ENCODE results near the gene OTC.

OTC gene

GRCh38 chrX:38352362-38352761 lies at the start of gene OTC:
Gene OTC (plus strand): TSS chrX:38352604. CDS start chrX:38352697, 93 bp downstream.
- no peak for DNase-seq (ENCODE audit: low read depth, low spot score)
- no peak within 1 kb of the TSS for H3K27ac ChIP-seq

GRCh38 chrX:38304010-38304409 lies 48.4 kb upstream of the OTC start:
- no peak for DNase-seq (ENCODE audit: low read depth, low spot score)
- H3K27ac ChIP-seq: no peak overlapping the region

GRCh38 chrX:38305971-38306370 lies 46.4 kb upstream of the OTC start:
- no peak for DNase-seq (ENCODE audit: low read depth, low spot score)
- no peak overlapping the region for H3K27ac ChIP-seq

- no peak for DNase-seq (ENCODE audit: low read depth, low spot score)
- H3K27ac ChIP-seq: peak overlapping the region; percentile 75
Observed at GRCh38 chrX:38311743-38312142, 40.7 kb upstream of the OTC start.

GRCh38 chrX:38312436-38312835 lies 40.0 kb upstream of the OTC start:
- no peak for DNase-seq (ENCODE audit: low read depth, low spot score)
- peak overlapping the region; percentile 75 for H3K27ac ChIP-seq

- peak overlapping the region; percentile 75 for H3K27ac ChIP-seq
- no peak for DNase-seq (ENCODE audit: low read depth, low spot score)
Observed at GRCh38 chrX:38313190-38313589, 39.2 kb upstream of the OTC start.

- DNase-seq (ENCODE audit: low read depth, low spot score): no peak
- H3K27ac ChIP-seq: no peak overlapping the region
Observed at GRCh38 chrX:38315186-38315585, 37.2 kb upstream of the OTC start.

- H3K27ac ChIP-seq: no peak overlapping the region
- no peak for DNase-seq (ENCODE audit: low read depth, low spot score)
Observed at GRCh38 chrX:38318196-38318595, 34.2 kb upstream of the OTC start.

- DNase-seq (ENCODE audit: low read depth, low spot score): no peak
- H3K27ac ChIP-seq: no peak overlapping the region
Observed at GRCh38 chrX:38318606-38319005, 33.8 kb upstream of the OTC start.

- DNase-seq (ENCODE audit: low read depth, low spot score): no peak
- H3K27ac ChIP-seq: no peak overlapping the region
Observed at GRCh38 chrX:38320819-38321218, 31.6 kb upstream of the OTC start.

GRCh38 chrX:38326086-38326485 lies 26.3 kb upstream of the OTC start:
- DNase-seq (ENCODE audit: low read depth, low spot score): no peak
- H3K27ac ChIP-seq: peak overlapping the region; percentile 68

- DNase-seq (ENCODE audit: low read depth, low spot score): peak; percentile 61
- peak within 1 kb of the TSS; percentile 68 for H3K27ac ChIP-seq
Observed at GRCh38 chrX:38327007-38327774, 25.2 kb upstream of the OTC start, which contains the start of gene RPGR. Gene RPGR (minus strand): TSS chrX:38327509. CDS start chrX:38327367, 142 bp downstream.

GRCh38 chrX:38327775-38328081 lies 24.7 kb upstream of the OTC start:
- DNase-seq (ENCODE audit: low read depth, low spot score): no peak
- no peak overlapping the region for H3K27ac ChIP-seq

- no peak for DNase-seq (ENCODE audit: low read depth, low spot score)
- no peak overlapping the region for H3K27ac ChIP-seq
Observed at GRCh38 chrX:38332505-38332904, 19.9 kb upstream of the OTC start.

- DNase-seq (ENCODE audit: low read depth, low spot score): no peak
- no peak overlapping the region for H3K27ac ChIP-seq
Observed at GRCh38 chrX:38335382-38335781, 17.0 kb upstream of the OTC start.

- no peak overlapping the region for H3K27ac ChIP-seq
- no peak for DNase-seq (ENCODE audit: low read depth, low spot score)
Observed at GRCh38 chrX:38336538-38337240, 15.7 kb upstream of the OTC start.

- DNase-seq (ENCODE audit: low read depth, low spot score): no peak
- no peak overlapping the region for H3K27ac ChIP-seq
Observed at GRCh38 chrX:38341442-38341841, 11.0 kb upstream of the OTC start.

- no peak overlapping the region for H3K27ac ChIP-seq
- no peak for DNase-seq (ENCODE audit: low read depth, low spot score)
Observed at GRCh38 chrX:38342853-38343778, 9.3 kb upstream of the OTC start.

- DNase-seq (ENCODE audit: low read depth, low spot score): no peak
- no peak overlapping the region for H3K27ac ChIP-seq
Observed at GRCh38 chrX:38346150-38346549, 6.3 kb upstream of the OTC start.

GRCh38 chrX:38347136-38347535 lies 5.3 kb upstream of the OTC start:
- no peak overlapping the region for H3K27ac ChIP-seq
- DNase-seq (ENCODE audit: low read depth, low spot score): peak; percentile 29

- no peak overlapping the region for H3K27ac ChIP-seq
- DNase-seq (ENCODE audit: low read depth, low spot score): no peak
Observed at GRCh38 chrX:38351346-38351745, 1.1 kb upstream of the OTC start.

All from epithelial cell of prostate (primary cell).